Effector CD4-positive, alpha-beta T cell (primary cell): ENCODE measurements around the gene H1-8. TPM values are rescaled to one million over a fixed set of nuclear protein-coding genes. Genes with fewer than 3 reads are reported as not detected.
"Not testable (repeated sequence)": the region's sequence is repeated elsewhere in the genome, so short reads cannot be mapped to it uniquely, and the experiment has no call there.

Experiments
- DNase-seq: peaks from one replicate; pipeline ENCODE4 v3.0.0-alpha.2; 2020
- total RNA-seq: gene quantifications from one replicate; lab custom pipeline; 2026; lab: John Stamatoyannopoulos, UW

H1-8 gene
- total RNA-seq: not detected

- no peak for DNase-seq
These were observed at the start of gene H1-8 for GRCh38 chr3:129543156-129543790. Gene H1-8 (plus strand): TSS chr3:129543175. CDS start chr3:129543219, 44 bp downstream.

- DNase-seq: no peak
These were observed 49.8 kb upstream of the H1-8 start for GRCh38 chr3:129493206-129493605.

DNA sequence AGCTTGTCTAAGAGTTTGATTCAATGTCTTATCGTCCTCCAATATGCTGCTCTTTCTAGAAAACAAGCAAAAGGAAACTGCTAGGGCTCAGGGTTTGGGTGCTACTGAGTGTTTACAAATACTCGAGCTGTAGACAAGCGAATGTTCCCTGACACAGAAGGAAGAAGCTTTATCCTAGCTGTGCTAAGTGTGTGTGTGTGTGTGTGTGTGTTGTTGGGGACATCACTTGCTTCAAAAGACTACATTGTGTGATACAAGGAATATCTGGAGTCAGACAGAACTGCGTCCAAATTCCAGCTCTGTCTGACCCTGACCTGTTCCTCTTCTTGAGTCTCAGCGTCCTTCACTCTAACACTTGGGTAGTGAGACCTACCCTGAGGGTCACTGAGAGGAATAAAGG, 48.5 kb upstream of the H1-8 start:
- DNase-seq: not testable (repeated sequence)

DNA sequence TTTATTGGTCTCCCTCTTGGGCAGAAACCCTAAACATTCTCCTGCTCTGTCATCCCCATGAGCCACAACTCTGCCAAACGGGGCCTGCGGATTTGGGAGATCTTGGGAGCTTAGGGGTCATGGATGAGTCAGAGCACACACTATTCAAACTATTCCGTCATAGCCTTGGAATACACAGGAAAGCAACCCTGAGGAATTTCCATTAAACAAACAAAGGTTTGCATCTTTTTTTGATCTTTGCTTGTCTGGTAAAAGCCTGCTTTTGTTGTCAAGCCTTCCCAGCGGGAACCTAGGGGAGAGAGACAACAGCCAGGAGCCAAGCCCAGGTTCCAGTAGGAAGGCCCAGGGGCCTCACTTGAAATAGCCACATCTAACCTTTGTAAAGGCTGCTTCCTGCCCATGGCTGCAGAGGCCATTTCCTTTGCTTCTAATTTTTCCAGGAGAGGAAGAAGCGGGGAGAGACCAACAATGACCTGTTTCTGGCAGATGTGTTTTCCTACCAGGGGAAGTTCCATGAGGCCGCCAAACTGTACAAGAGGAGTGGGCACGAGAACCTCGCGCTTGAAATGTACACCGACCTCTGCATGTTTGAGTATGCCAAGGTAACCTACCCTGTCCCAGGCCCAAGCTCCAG, 47.9 kb upstream of the H1-8 start:
- not testable (repeated sequence) for DNase-seq

- not testable (repeated sequence) for DNase-seq
These were observed 45.1 kb upstream of the H1-8 start for GRCh38 chr3:129497876-129498275.

DNA sequence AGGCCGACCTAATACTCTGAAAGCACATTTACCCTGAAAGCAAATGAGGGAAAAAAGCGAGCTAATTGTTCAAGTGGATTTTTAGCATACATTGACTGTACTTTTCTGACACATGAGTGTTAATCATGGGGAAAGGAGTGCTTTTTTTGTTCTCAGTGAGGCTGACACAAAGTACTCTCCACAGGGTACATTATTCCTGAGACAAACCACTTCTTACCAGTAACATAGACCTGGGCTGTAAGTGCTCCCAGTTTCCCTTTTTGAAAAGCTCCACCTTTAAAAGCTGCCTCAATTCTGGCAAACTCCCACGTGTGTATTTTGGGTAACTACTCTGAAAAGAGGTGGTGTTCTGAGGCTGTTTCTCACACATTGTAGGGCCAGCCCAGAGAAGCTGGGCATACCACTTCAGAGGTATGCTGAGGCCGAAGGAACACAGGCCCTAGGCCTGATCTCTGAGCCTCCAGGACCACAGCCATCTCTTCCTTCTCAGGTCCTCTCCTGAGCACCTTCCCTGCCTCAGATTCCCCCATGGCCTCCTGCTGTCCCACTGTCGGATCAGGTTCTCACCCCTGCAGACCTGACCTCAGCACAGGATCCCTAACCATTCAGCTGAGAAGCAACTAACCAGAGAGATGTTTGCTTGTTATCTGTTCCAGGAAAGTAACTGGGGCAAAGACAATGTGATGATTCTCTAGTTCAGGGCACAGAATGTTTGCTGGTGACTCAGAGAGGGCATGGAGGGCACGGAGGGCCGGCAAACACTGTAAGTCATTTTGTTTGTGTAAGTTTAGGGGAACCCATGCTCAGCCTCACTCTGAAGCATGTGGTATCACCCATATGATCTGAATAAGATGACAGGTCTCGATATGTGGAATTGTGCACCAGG, 44.1 kb upstream of the H1-8 start:
- DNase-seq: not testable (repeated sequence)

GRCh38 chr3:129499604-129500333, 43.2 kb upstream of the H1-8 start:
- DNase-seq: not testable (repeated sequence)

GRCh38 chr3:129500334-129500658, 42.7 kb upstream of the H1-8 start:
- DNase-seq: no peak

GRCh38 chr3:129501630-129502029, 41.3 kb upstream of the H1-8 start:
- DNase-seq: no peak

DNA sequence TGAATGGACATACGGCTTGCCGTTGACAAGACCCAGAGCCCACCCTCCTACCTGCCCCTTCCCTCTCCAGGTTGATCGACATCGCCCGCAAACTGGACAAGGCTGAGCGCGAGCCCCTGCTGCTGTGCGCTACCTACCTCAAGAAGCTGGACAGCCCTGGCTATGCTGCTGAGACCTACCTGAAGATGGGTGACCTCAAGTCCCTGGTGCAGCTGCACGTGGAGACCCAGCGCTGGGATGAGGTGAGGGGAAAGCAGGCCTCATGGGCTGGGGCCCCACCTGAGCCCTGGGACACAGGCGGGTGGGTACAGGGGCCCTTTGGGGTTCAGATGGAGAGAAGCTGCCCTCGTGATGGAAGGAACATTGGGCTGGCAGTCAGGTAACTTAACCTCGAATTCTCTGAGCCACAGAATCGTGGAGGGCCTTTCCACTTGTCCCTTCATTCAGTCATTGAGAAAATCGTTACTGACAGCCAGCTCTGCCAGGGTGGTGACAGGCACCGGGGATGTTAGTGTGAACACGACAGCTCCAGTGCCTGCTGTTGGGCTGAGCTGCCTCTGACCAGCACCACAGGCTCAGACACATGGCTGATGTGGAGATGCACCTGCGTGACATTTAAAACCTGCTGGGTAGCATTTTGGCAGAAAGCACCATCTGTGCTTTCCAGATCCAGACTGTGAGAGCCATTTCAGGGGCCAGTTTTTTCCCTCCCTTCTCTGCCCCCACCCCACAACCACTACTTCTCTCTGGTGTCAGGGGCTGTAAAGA, 40.1 kb upstream of the H1-8 start:
- DNase-seq: no peak

DNA sequence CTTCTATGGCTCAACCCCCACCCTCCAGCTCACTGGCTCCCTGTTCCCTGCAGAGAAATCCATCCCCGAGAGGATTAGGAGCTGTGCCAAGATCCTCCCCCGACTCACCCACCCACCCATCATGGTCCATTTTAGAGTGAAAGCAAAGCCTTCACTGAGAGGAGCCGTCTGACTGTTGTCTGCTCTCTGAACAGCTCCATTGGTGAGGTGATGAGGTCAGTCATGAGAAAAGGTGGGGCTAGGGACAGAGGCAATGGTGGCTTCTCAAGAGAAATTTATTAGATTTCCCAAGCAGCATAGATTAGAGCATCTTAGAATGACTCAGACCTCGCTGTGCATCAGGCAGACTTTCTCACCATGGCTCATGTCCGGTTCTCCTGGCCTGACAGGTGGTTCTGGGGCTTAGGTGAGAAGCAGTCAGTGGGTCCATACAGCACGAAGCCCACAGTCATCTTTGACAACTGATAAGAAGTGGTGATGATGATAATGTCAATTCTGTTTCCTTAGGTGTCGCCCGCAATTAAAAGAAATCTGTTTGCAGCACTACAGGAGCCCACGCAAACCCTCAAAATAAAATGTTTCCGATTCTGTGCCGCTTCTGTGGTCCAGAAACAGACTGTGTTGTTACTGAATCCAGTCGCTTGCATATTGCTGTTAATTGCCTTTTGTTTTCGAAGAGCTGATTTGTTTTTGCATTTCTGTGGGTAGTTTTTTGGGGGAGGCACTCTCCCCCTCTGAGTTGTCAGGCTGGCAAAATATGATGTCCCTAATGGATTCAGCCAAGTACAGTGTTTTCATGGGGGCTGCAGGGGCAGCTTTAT, 39.3 kb upstream of the H1-8 start:
- DNase-seq: no peak

DNA sequence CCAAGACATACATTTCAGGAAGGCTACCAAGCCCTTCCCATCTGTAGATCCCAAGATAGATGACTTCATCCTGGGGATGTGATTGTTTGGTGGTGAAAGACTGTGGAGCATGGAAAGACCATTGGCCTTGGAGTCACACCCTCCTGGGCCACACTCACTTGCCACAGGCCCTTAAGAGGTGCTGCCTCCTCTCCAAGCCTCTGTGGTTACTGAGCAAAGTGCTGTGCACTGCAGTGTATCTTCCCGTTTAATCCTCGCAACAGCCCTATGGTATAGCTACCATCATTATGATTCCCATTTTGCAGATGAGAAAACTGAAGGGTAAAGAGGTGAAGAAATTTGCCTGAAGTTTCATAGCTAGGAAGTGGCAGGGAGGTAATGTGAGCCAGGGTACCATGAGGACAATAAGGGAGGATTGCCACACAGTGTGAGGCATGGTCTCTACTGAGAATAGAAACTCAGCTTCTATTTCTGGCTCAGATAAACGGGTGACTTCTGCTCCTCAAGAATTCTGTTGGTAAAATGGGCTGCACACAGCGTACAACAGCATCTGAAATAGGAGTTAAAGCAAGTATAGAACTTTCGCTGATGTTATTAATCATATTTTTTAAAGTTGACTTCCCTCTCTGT, 38.4 kb upstream of the H1-8 start:
- DNase-seq: no peak

GRCh38 chr3:129505341-129505740, 37.6 kb upstream of the H1-8 start:
- no peak for DNase-seq

DNA sequence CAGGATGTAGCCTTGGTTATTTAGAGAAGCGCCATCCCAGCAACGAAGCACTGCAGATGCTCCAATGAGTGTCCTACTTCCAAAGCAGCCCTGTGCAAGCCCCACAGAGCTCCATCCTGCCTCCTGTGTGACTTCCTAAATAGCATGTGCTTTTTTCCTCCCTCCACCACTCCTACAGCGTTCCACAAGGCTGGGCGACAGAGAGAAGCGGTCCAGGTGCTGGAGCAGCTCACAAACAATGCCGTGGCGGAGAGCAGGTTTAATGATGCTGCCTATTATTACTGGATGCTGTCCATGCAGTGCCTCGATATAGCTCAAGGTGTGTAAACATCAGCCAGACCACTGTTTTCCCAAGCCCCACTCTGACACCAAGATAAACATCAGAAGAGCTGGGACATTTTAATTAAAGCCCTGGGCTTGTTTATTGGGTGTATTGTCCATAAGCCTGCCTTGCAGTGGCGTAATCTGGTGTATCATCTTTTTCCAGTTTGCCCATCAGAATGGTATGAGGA, 36.7 kb upstream of the H1-8 start:
- DNase-seq: no peak

GRCh38 chr3:129507181-129507831, 35.7 kb upstream of the H1-8 start:
- no peak for DNase-seq

- DNase-seq: no peak
These were observed 30.4 kb upstream of the H1-8 start for GRCh38 chr3:129512595-129512994.

DNA sequence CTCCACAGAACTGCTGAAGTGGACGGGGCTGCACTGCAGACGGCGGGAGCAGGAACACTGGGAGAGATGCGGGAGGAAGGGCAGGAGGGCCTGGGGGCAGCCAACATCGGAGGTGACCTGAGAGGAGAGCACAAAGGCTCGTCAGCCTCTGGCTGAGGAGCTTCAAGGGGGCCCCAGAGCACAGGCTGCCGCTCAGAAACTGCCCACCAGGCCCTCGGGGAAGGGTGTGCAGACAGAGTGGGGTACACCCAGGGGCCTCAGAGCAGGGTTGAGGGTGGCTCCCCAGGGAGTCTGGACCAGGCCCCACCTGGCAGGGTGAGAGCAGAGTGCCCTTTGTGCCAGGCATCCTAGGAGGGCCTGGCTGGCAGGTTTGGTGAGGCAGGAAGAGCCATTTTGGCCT, 29.3 kb upstream of the H1-8 start:
- DNase-seq: no peak

GRCh38 chr3:129514110-129514509, 28.9 kb upstream of the H1-8 start:
- no peak for DNase-seq

- DNase-seq: no peak
These were observed 28.4 kb upstream of the H1-8 start for GRCh38 chr3:129514563-129514962.
